HG03103 (cell line): ENCODE measurements around the gene SLC25A6.
"Not testable (repeated sequence)": the region's sequence is repeated elsewhere in the genome, so short reads cannot be mapped to it uniquely, and the experiment has no call there.

Experiments used
- ATAC-seq: cut with Tn5 transposase; IDR thresholded peaks from one replicate; pipeline ENCODE4 v1.9.1; 2021; ENCODE audit warnings: low read depth; ENCODE audit not compliant: unreplicated experiment

Gene SLC25A6

DNA sequence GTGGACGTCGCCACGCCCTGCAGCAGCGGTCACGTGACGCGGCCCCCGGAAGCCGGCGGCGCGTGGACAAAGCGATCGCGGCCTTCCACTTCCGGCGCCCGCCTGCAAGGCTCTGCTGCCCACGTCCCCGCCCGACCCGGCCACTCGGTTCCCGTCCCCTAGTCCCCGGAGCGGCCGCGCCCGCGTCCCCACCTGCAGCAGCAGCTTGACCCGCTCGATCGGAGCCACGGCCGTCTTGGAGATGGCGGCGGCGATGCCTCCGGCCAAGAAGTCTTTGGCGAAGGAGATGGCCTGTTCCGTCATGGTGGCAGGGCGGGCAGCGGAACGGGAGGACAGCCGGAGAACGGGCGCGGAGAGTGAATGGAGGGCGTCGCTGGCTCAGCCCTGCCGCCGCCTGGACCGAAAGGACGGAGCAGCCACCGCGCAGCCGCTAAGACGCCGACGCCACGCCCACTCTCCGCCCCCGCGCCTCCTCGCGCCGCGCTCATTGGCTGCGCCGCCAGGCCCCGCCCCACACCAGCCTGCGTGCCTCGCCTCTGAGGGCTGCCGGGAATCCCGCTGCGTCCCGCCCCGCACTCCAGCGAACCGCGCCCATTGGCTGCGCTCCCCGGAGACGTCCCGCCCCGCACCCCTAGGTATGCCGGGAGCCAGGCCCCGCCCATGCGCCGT, at the start of gene SLC25A6:
Gene SLC25A6, minus strand, starts transcription at position 407 of the 669 bp plus-strand sequence. Its CDS starts 104 bp downstream, at position 303.
- ATAC-seq = peak; percentile 95

DNA sequence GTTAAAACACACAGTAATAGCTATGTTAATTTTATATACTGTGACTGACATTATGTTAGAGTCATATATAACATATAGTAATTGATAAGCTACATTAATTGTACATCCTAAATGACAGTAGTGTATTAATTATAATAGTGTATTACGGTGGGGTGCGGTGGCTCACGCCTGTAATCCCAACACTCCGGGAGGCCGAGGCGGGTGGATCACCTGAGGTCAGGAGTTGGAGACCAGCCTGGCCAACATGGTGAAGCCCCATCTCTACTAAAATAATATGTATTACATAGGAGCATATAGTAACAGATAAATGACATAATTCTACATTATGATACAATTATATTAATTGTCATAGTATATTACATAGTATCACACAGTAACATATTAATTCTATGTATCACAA, 48.6 kb upstream of the SLC25A6 start:
- no peak for ATAC-seq

DNA sequence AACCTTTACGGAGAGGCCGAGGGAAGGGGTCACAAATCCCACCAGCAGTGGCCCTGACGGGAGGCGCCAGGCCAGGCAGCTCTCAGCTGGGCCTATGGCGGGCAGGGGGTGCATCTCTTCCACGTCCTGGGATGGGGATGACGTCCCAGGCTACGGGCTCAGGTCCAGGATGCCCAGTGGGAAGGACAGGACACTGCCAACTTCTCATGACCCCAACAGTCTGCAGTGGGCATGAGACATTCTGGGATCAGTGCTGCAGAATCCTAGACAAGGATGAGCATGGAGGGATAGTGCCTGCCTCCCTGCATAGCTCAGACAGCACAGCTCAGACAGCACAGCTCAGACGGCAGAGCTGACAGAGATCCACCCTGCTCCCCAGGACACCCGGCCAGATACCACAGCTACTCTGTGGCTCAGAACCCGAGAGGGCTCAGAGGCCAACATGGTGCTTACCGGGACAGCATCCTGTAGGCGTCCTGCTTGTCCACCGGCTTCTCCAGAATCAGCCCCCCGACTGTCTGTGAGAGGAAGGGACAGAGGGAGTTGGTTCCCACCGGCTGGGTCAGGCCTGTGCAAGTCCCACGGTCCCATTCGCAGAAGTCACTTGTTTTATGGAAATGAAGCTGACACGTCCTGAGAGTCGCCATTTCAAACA, 43.5 kb upstream of the SLC25A6 start:
- ATAC-seq = no peak

DNA sequence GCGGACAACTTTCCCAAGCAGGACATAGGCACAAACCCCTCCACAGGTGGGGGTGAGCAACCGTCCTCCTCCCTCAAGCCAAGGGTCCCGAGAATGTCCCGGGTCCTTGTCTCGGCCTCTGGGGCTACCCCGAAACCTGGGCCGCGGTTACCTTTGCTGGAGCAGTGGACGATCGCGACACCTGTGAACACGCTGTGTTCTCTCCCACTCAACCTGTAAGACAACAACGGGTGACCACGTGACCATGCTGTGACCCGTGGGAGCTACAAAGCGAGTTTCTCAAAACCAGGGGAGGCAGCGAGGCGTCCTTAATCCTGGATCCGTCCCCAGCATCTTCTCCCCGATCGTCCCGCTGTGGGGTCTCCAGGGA, 42.9 kb upstream of the SLC25A6 start:
- no peak for ATAC-seq

DNA sequence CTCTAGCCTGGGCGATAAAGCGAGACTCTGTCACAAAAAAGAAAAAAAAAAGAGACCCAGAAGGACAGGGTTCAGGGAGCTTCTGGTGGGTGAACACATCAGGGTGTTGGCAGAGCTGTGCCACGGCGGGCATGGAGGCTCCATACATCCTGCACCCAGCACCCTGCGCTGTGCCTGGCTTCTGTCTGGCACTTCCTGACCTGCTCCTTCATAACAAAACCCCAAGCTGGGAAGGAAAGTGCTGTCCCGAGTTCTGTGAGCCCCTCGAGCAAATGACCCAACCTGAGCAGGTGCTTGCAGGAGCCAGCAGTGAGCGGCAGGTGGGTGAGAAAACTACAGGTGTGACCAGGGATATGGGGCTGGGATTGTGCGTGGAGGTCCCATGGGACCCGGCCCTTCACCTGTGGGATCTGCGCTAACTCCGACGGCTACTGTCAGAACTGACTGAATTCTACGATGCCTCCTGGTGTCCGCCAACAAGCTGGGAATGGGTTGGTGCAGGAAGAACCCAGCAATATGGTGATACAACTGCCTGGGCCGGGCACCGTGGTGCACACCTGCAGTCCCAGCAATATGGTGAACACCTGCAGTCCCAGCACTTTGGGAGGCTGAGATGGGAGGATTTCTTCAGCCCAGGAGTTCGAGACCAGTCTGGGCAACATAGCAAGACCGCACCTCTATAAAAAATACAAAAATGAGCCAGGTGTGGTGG, 41.9 kb upstream of the SLC25A6 start:
- ATAC-seq = no peak

DNA sequence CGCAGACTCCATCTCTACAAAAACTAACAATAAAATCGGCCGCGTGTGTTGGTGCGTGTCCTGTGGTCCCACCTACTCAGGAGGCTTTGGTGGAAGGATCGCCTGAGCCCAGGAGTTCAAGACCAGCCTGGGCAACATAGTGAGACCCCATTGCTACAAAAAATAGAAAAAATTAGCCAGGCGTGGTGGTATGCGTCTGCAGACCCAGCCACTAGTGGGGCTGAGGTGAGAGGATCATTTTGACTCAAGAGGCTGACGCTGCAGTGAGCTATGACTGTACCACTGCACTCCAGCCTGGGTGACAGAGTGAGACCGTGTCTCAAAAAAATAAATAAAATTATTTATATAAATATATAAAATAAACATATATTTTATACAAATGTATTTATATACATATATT, 38.5 kb upstream of the SLC25A6 start:
- no peak for ATAC-seq

DNA sequence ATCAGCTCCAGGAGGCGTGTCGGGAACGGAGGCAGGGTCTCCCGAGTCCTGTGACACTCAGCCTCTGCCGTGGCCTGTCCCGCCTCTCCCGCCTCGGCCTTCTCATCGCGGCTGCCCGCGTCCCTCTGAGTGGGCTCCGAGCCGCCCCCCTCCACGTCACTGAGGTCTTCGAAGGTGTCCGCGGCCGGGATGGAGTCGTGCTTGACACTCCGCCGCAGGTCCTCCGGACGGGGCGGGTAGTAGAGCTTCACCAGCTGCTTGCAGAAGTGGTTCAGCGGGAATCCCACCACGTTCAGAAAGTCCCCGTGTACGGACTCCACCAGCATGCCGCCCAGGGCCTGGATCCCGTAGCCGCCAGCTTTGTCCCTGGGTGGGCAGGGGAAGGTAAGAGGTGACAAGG, 35.8 kb upstream of the SLC25A6 start:
- no peak for ATAC-seq

DNA sequence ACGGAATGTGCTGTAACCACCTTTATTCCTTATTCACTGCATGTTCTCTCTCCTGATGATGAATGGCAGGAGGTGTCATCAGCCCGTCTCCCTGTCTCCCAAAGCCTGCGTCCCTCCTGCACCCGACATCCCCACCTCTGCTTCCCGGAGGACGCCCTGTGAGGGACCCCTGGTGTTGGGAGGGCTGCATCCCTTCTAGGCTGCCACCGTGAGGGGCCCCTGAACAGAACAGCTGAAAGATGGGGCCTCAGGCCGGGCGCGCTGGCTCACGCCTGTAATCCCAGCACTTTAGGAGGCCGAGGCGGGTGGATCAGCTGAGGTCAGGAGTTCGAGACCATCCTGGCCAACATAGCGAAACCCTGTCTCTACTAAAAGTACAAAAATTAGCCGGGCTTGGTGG, 34.4 kb upstream of the SLC25A6 start:
- ATAC-seq = not testable (repeated sequence)

DNA sequence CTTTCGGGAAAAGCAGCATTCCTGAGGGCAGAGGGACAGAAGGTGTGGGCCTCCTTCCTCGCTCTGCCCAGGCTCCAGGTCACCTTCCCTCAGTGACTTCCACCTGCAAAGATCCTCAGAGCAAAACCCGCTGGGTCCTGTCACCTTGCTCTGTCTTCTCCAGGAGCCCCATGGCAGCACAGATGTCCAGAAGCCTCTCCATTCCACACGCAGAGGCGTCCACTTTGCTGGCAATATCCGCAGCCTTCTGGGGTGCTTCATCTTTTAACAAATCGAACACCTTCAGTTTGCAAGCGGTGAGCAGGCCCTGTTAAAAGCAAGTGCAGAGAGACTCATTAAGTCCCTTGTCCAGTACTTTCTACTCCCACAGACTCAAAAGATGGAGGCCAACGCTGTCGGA, 33.5 kb upstream of the SLC25A6 start:
- ATAC-seq = no peak

DNA sequence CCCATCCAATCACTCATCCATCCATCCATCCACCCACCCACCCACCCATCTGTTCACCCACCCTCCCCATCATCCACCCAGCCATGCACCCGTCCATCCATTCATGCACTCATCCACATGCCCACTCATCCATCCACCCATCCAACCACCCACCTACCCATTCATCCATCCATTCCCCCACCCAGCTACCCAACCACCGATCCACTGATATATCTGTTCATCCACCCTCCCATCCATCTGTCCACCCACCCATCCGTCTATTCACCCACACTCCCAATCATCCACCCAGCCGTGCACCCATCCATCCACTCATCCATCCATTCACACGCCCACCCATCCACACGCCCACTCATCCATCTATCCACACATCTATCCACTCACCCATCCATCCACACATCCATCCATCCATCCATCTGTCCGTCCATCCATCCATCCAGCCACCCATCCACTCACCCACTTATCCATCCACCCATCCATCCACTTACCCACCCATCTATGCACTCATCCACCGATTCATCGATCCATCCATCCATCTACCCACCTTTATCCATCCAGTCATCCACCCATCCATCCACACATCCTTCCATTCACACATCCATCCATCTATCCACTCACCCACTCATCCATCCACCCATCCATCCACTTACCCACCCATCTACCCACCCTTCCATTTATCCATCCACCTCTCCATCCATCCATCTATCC, 32.4 kb upstream of the SLC25A6 start:
- ATAC-seq = no peak

DNA sequence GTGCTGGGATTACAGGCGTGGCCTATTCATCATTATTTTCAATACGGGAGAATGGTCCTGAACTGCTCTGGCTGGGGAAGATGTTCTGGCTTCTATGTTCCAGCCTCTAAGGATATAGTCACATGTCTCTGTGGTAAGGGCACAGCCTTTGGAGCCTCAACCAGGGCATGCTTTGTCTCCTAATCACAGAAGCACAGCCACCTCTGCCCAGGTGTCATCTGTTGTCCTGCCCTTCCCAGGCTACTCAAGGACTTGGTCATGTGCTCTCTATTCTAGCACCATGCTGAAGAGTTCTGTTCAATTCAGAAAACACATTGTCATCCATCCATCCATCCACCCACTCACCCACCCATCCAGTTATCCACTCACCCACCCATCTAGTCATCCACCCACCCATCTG, 31.3 kb upstream of the SLC25A6 start:
- no peak for ATAC-seq

DNA sequence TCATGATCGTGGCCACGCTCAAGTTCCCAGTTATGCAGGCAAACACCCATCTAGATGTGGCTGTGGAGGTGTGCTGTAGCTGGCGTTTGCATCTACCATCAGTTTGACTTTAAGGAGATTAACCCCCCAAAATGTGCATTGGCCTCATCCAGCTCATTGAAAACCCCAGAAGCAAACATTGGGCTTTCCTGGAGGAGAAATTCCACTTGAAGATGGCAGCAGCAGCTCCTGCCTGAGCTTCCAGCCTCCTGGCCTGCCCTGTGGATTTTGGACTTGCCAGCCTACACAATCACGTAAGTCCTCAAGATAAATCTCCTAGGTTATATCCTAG, 30.2 kb upstream of the SLC25A6 start:
- ATAC-seq = no peak

DNA sequence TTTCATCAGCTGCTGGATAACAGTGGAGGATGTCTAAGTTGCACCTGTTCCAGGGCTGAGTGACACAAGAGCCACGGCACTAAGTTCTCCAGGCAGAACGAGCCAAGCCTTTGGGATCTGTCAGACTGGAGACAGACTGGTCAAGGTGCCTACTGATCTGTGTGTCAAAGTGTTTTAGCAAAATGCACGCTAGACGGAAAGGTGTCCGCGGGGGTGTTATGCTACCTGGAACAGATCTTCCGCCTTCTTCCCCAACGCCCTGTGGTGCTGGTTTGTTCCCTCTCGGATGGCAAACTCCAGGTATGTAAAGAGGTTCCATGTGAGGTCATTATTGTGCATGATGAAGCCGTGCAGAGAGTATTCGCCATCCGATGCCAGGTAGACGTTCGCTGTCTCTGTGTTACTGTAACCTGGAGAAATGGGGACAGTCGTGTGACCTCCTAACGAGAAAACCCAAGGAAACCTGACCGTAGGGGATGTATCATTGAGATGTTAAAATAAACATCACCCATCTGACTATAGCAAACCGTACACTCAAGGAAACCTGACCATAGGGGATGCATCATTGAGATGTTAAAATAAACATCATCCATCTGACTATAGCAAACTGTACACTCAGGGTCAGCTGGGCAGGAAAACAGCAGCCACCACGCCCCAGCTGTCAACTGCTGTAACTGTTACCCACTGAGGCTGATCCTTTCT, 29.7 kb upstream of the SLC25A6 start:
- ATAC-seq = no peak

DNA sequence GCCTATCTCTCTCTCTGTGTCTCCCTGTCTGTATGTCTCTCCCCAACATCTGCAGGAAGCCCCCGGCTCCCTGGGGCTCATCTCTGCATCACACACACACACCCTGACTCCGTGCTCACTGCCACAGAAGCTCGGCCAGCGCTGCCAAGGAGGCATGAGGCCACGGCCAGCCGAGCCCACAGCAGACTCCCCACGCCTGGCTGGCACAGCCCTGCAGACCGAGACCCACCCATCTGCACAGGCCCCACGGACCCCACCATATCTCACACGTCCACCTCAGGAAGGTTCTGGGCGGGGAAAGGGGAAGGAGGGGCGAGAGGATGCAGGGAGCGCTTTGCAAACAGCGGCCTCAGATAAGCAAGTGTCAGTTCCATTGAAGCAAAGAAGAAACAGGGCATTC, 28.5 kb upstream of the SLC25A6 start:
- no peak for ATAC-seq

DNA sequence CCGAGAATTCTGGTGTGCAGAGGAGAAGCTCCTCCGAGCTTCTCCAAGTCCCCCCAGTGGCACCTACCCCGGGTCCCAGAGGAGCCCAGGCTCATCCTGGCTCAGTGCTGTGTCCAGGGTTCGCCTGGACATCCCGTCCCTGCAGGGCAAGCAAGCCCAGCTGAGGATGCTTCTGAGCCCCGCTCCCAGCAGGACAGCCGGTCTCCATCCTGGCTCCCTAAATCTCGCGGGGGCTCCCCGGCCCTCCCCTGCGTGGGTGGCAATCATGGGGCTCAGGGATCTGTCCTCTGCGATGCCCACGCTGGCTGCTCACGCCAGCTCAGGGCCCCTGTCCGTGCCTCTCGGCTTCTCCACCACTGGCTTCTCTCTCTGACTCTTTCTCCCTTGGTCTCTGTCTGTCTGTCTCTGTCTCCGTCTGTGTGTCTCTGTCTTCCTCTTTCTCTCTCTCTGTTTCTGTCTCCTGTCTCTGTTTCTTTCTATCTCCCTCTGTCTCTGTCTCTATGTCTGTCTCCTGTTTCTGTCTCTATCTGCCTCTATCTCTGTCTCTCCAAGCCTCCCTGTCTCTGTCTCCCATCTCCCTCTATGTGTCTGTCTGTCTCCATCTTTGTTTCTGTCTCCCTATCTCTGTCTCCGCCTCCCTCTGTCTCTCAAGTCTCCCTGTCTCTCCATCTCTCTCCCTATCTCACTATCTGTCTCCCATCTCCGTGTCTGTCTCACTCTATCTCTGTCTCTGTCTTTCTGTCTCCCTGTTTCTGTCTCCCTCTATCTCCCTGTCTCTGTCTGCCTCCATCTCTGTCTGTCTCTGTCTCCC, 27.8 kb upstream of the SLC25A6 start:
- ATAC-seq = no peak

DNA sequence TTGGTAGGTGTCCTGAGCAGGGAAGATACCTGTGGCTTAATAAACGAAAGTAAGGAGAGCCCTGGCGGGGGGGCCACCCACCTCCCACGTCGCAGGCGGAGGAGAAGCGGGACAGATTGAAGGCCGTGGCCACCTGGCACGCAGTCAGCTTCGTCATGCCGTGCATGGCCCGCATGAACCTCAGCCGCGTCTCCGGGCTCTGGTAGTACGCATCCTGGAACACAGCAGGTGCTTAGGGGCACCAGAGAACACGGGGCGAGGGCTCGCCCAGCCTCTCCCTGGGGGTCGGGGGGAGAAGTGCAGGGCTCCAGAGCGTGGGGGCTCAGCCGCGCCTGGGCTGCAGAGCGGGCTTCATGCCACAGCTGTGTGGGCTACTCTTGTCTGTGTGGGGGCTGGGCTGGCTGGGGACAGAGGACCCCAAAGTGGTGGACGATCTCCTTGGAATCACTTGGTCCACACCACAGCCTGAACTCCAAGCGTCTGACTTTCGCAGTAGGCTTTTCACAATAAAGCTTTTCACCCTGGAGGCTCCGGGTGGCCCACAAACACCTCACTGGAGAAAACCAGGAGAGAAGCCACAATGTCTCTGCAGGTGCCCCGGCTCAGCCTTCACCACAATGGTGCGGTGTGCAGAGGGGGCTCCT, 27.1 kb upstream of the SLC25A6 start:
- ATAC-seq = no peak

DNA sequence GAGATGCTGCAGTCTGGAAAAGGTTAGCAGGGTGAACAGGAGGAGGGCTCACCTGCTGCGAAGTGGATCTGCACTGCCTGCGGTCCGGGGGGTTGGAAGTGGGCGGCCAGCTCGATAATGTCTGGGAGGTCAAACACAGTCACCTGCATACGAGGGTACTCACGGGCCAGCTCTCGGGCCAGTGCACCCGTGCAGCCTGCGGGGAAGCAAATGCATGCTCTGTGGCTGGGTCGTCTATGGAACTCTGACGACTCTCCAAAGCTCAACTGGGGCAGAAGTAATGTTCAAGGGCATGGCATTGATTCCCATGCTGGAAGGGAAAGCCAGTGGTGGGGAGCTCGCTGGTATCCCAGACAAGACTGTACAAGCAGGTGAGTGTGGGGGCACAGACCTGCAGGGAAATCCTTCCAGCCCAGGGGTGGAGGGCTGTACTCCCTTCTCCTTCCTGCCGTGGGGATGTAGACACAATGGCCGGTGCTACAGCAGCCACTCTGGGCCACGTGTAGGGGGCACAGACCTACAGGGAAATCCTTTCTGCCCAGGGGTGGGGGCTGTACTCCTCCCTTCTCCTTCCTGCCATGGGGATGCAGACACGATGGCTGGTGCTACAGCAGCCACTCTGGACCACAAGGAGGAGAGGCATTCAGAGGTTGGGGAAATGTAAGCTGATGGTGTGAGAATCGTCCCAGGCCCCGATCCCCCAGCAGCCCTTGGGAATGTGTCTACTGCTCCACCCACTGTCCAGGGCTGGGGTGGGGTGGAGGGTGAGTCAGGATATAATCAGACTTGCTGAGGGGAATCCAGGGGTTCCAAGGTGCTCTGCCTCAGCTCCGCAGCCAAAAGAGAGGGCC, 26.2 kb upstream of the SLC25A6 start:
- ATAC-seq = no peak

DNA sequence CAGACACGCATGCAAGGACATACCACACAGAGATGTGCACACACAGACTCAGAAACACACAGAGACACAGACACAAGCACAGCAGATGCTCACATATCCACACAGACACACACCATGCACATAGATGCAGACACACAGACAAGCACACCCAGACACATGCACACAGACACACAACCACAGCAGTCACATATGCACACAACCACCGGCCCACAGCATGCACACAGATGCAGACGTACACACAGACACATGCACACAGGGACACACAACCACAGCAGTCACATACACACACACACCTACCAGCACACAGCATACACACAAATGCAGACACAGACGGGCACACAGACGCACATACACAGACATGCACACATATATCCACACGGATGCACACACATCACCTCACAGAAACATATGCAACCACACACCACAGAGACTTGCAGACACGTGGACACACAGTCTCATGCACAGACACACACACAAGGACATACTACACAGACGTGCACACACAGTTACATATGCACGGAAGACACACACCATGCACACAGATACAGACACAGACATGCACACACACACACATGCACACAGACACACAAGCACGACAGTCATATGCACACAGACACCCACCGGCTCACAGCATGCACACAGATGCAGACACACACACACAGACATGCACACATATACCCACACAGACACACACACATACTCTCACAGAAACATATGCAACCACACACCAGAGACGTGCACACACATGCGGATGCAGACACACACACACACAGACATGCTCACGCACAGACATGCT, 25.2 kb upstream of the SLC25A6 start:
- no peak for ATAC-seq
